H9 (cell line): ENCODE measurements around the gene ACP2. TPM values are rescaled to one million over a fixed set of nuclear protein-coding genes. Genes with fewer than 3 reads are reported as not detected.

Experiments used
- DNase-seq: peaks from one replicate; pipeline ENCODE4 v3.0.0-alpha.2; 2017
- H2AFZ ChIP-seq: one replicate; pipeline ENCODE4 v1.6.1; 2013; ENCODE audit warnings: mild to moderate bottlenecking, low read length, control low read depth, moderate library complexity
- H2AK5ac ChIP-seq: 2 replicates; pipeline ENCODE4 v1.6.1; 2013; ENCODE audit warnings: low read length, control low read depth, mixed read lengths; ENCODE audit not compliant: insufficient read length
- H2BK120ac ChIP-seq: one replicate; pipeline ENCODE4 v1.6.1; 2013; ENCODE audit warnings: low read depth, mild to moderate bottlenecking, low read length, control low read depth, inconsistent platforms; ENCODE audit not compliant: poor library complexity, severe bottlenecking
- H2BK12ac ChIP-seq: 2 replicates; pipeline ENCODE4 v1.6.1; 2013; ENCODE audit warnings: low read length, control low read depth, mixed read lengths, low read depth; ENCODE audit not compliant: insufficient read length
- H2BK15ac ChIP-seq: 2 replicates; pipeline ENCODE4 v1.6.1; 2013; ENCODE audit warnings: low read depth, low read length, control low read depth
- H2BK20ac ChIP-seq: one replicate; pipeline ENCODE4 v1.6.1; 2013; ENCODE audit warnings: low read depth, mild to moderate bottlenecking, low read length, control low read depth, inconsistent platforms; ENCODE audit not compliant: poor library complexity, severe bottlenecking
- H2BK5ac ChIP-seq: 2 replicates; pipeline ENCODE4 v1.6.1; 2013; ENCODE audit warnings: low read length, control low read depth, mixed read lengths; ENCODE audit not compliant: insufficient read length
- H3K14ac ChIP-seq: 2 replicates; pipeline ENCODE4 v1.6.1; 2013; ENCODE audit warnings: low read length, control low read depth; ENCODE audit not compliant: insufficient read depth
- H3K18ac ChIP-seq: 2 replicates; pipeline ENCODE4 v1.6.1; 2013; ENCODE audit warnings: low read depth, mild to moderate bottlenecking, mixed read lengths, low read length, control low read depth; ENCODE audit not compliant: insufficient read length
- H3K23ac ChIP-seq: 2 replicates; pipeline ENCODE4 v1.6.1; 2013; ENCODE audit warnings: low read length, control low read depth, mixed read lengths, low read depth; ENCODE audit not compliant: insufficient read length
- H3K23me2 ChIP-seq: 2 replicates; pipeline ENCODE4 v1.6.1; 2013; ENCODE audit warnings: low read depth, mild to moderate bottlenecking, mixed read lengths, low read length, control low read depth; ENCODE audit not compliant: insufficient read length, poor library complexity, severe bottlenecking
- H3K27ac ChIP-seq: 2 replicates; pipeline ENCODE4 v1.5.1; 2013; ENCODE audit warnings: low read length, control low read depth, mixed read lengths, low read depth; ENCODE audit not compliant: insufficient read length
- H3K27me3 ChIP-seq: 2 replicates; pipeline ENCODE4 v1.6.1; 2013; ENCODE audit warnings: low read length, control low read depth, inconsistent platforms; ENCODE audit not compliant: insufficient read depth
- H3K4ac ChIP-seq: 2 replicates; pipeline ENCODE4 v1.6.1; 2013; ENCODE audit warnings: low read depth, mild to moderate bottlenecking, control low read depth, inconsistent platforms, low read length, moderate library complexity
- H3K4me1 ChIP-seq: 2 replicates; pipeline ENCODE4 v1.6.1; 2013; ENCODE audit warnings: low read length, control low read depth, inconsistent platforms; ENCODE audit not compliant: insufficient read depth
- H3K4me2 ChIP-seq: 2 replicates; pipeline ENCODE4 v1.6.1; 2013; ENCODE audit warnings: low read length, control low read depth, mixed read lengths; ENCODE audit not compliant: insufficient read length, insufficient read depth
- H3K56ac ChIP-seq: 2 replicates; pipeline ENCODE4 v1.6.1; 2013; ENCODE audit warnings: low read depth, mild to moderate bottlenecking, mixed read lengths, low read length, control low read depth; ENCODE audit not compliant: insufficient read length
- H3K79me1 ChIP-seq: 2 replicates; pipeline ENCODE4 v1.6.1; 2013; ENCODE audit warnings: low read depth, mild to moderate bottlenecking, moderate library complexity, low read length, control low read depth, inconsistent platforms; ENCODE audit not compliant: insufficient read depth, poor library complexity, severe bottlenecking
- H3K79me2 ChIP-seq: 2 replicates; pipeline ENCODE4 v1.6.1; 2013; ENCODE audit warnings: low read length, control low read depth, inconsistent platforms; ENCODE audit not compliant: insufficient read depth
- H3K9ac ChIP-seq: 2 replicates; pipeline ENCODE4 v1.6.1; 2013; ENCODE audit warnings: low read length, control low read depth, mixed read lengths; ENCODE audit not compliant: insufficient read length; ENCODE audit errors: extremely low read depth
- H3K9me3 ChIP-seq: one replicate; pipeline ENCODE4 v1.6.1; 2013; ENCODE audit warnings: low read depth, low read length, inconsistent platforms; ENCODE audit not compliant: control insufficient read depth
- H3T11ph ChIP-seq: one replicate; pipeline ENCODE4 v1.6.1; 2013; ENCODE audit warnings: mild to moderate bottlenecking, low read length, control low read depth, inconsistent platforms
- H4K20me1 ChIP-seq: one replicate; pipeline ENCODE4 v1.6.1; 2013; ENCODE audit not compliant: control insufficient read depth, insufficient read length, insufficient read depth
- H4K5ac ChIP-seq: 2 replicates; pipeline ENCODE4 v1.6.1; 2013; ENCODE audit warnings: low read depth, mild to moderate bottlenecking, mixed read lengths, low read length, control low read depth; ENCODE audit not compliant: insufficient read length
- H4K8ac ChIP-seq: replicated peaks from 2 replicates; pipeline ENCODE4 v1.6.1; 2013; ENCODE audit warnings: low read length, control low read depth, mixed read lengths, low read depth; ENCODE audit not compliant: insufficient read length
- H4K91ac ChIP-seq: 2 replicates; pipeline ENCODE4 v1.6.1; 2013; ENCODE audit warnings: low read depth, mild to moderate bottlenecking, moderate library complexity, mixed read lengths, low read length, control low read depth; ENCODE audit not compliant: insufficient read length
- H3K27ac Mint-ChIP-seq, 3 experiments: 2 replicates in 2 of 3; 3 replicates in 1 of 3; pipeline ENCODE4 v1.8.0; 2020 to 2021; ENCODE audit warnings: mixed read lengths in 3 of 3, mild to moderate bottlenecking in 1 of 3, moderate library complexity in 1 of 3
- H3K27me3 Mint-ChIP-seq: 2 replicates; pipeline ENCODE4 v1.8.0; 2021; ENCODE audit warnings: low read depth, mild to moderate bottlenecking, moderate library complexity, mixed read lengths
- H3K36me3 Mint-ChIP-seq, 3 experiments: 2 replicates in 2 of 3; 3 replicates in 1 of 3; pipeline ENCODE4 v1.8.0; 2020 to 2021; ENCODE audit warnings: low read depth in 3 of 3, mixed read lengths in 3 of 3; ENCODE audit not compliant: insufficient read depth in 1 of 3
- H3K4me1 Mint-ChIP-seq, 2 experiments: 2 replicates each; pipeline ENCODE4 v1.8.0; 2020; ENCODE audit warnings: mixed read lengths in 2 of 2
- H3K4me3 Mint-ChIP-seq, 2 experiments: 2 replicates in 1 of 2; 3 replicates in 1 of 2; pipeline ENCODE4 v1.8.0; 2020 to 2021; ENCODE audit warnings: mild to moderate bottlenecking in 2 of 2, mixed read lengths in 2 of 2, moderate library complexity in 1 of 2
- H3K9me3 Mint-ChIP-seq, 2 experiments: 2 replicates in 1 of 2; 3 replicates in 1 of 2; pipeline ENCODE4 v1.8.0; 2020; ENCODE audit warnings: mild to moderate bottlenecking in 2 of 2, mixed read lengths in 2 of 2, moderate library complexity in 1 of 2
- WGBS: extraction: QIAGEN DNeasy Blood & Tissue Kit; methylation state at CpG from one replicate; pipeline ENCODE4 v1.1.7; 2013; ENCODE audit warnings: missing lambda C conversion rate, low lambda C conversion rate, mixed read lengths; ENCODE audit not compliant: insufficient read length; ENCODE audit errors: extremely low coverage; 5-methylcytosine and 5-hydroxymethylcytosine counted together
- total RNA-seq: library from RNA; stranded (reverse); gene quantifications from 2 replicates; pipeline ENCODE4 v1.2.1, GENCODE V29; 2021
- TF ChIP-seq, protein P1 (sequence below): fragments of 200-600 bp; sonication (generic); conservative IDR thresholded peaks from 3 replicates; pipeline ENCODE4 v1.8.0; 2021; ENCODE audit warnings: antibody characterized with exemption, mild to moderate bottlenecking

Gene ACP2
- total RNA-seq, 1 experiment from 2014 or later: 29.5 TPM

DNA sequence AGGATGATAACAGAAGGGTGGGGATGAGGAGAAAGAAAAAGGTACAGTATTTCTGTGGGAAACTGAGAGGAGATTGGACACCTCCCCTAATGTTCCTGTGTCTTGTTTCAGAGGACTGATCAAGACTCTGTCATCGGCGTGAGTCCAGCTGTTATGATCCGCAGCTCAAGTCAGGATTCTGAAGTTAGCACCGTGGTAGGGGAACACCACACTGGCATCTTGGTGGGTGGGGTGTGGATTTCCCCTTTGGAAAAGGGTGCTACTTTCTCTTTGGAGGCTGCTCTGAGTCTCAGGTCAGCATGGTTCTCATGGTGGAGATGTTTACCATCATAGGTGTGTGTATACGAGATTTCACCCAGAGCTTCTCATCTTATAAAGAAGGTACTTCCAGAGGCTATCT lies 46.8 kb upstream of the ACP2 start:
- Mint-ChIP-seq H3K36me3 (peaks cover 41 to 84% (median 84%) of the 10 kb centered on the region in 3 experiments), H3K9me3 (peaks cover 0 to 8% of the 10 kb centered on the region in 2 experiments; a peak in 2 of 5 replicates), H3K4me3 (no peak overlapping the region), H3K4me1 (no peaks in the 10 kb centered on the region), H3K27me3 (no peaks in the 10 kb centered on the region), H3K27ac (no peak overlapping the region)
- Histone ChIP-seq H3K23ac (no peak overlapping the region), H3K4ac (no peak overlapping the region), H4K20me1 (no peaks in the 10 kb centered on the region), H3K56ac (no peak overlapping the region), H3K9ac (no peak overlapping the region), H3K27ac (no peak overlapping the region), H2AFZ (no peak overlapping the region), H3K79me2 (no peaks in the 10 kb centered on the region), H3K14ac (no peak overlapping the region), H2BK5ac (no peak overlapping the region), H2AK5ac (no peak overlapping the region), H2BK120ac (no peak overlapping the region), H3K23me2 (no peaks in the 10 kb centered on the region), H4K8ac (no peak overlapping the region), H3K79me1 (no peaks in the 10 kb centered on the region), H3K4me2 (no peak overlapping the region), H3K4me1 (no peaks in the 10 kb centered on the region), H3T11ph (no peak overlapping the region), H2BK20ac (no peak overlapping the region), H3K27me3 (no peaks in the 10 kb centered on the region), H2BK12ac (no peak overlapping the region), H2BK15ac (no peak overlapping the region), H4K91ac (no peak overlapping the region), H4K5ac (no peak overlapping the region), H3K18ac (no peak overlapping the region), H3K9me3 (no peaks in the 10 kb centered on the region)
- no CpG with 5 or more reads among the region's 5 CpGs for WGBS
- DNase-seq: no peak
- TF ChIP-seq, protein P1, sequence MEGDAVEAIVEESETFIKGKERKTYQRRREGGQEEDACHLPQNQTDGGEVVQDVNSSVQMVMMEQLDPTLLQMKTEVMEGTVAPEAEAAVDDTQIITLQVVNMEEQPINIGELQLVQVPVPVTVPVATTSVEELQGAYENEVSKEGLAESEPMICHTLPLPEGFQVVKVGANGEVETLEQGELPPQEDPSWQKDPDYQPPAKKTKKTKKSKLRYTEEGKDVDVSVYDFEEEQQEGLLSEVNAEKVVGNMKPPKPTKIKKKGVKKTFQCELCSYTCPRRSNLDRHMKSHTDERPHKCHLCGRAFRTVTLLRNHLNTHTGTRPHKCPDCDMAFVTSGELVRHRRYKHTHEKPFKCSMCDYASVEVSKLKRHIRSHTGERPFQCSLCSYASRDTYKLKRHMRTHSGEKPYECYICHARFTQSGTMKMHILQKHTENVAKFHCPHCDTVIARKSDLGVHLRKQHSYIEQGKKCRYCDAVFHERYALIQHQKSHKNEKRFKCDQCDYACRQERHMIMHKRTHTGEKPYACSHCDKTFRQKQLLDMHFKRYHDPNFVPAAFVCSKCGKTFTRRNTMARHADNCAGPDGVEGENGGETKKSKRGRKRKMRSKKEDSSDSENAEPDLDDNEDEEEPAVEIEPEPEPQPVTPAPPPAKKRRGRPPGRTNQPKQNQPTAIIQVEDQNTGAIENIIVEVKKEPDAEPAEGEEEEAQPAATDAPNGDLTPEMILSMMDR: no peak
